ENCODE data around the gene HACD4. TPM values are rescaled to one million over a fixed set of nuclear protein-coding genes. Genes with fewer than 3 reads are reported as not detected.

Gene HACD4
- total and polyA plus RNA-seq, 9 of the 15 experiments (the other 6 are each of a cell fraction or from before 2014, with no cell fraction given) = 0.02 TPM; not detected in 8

- TF ChIP-seq PRDM10 (IDR thresholded peaks at IDR 0.05; ENCODE audit: partially characterized antibody) (no peak), L3MBTL2 (IDR thresholded peaks at IDR 0.05) (no peak), ZNF696 (CRISPR knock-in tag; conservative IDR thresholded peaks at IDR 0.05) (no peak), RBBP5 (IDR thresholded peaks at IDR 0.05; ENCODE audit: borderline replicate concordance, insufficient read depth, low read length, poor library complexity, severe bottlenecking) (no peak)
These were observed 15.4 kb downstream of the HACD4 start (continued) for GRCh38 chr9:21015995-21016394.

- Histone ChIP-seq H3K9ac (ENCODE audit: insufficient read depth in 1 of 2, low read depth in 2 of 2, low read length in 2 of 2) (no peak overlapping the region), H3K9me3 (replicated peaks; ENCODE audit: control insufficient read depth, insufficient read depth, low read depth, low read length) (no peaks in the 10 kb centered on the region), H3K27ac (ENCODE audit: extremely low read depth, low read depth, low read length) (no peak overlapping the region), H3K4me3 (no peak overlapping the region), H3K9me1 (ENCODE audit: control insufficient read depth, insufficient read depth, low read length) (no peaks in the 10 kb centered on the region), H3K36me3 (ENCODE audit: control insufficient read depth, insufficient read depth, low read length) (no peaks in the 10 kb centered on the region), H2AFZ (ENCODE audit: low read depth, low read length) (no peak overlapping the region), H3K27me3 (ENCODE audit: control insufficient read depth in 2 of 2, insufficient read depth in 2 of 2, low read length in 2 of 2) (no peaks in the 10 kb centered on the region), H3K79me2 (ENCODE audit: control insufficient read depth, insufficient read depth, low read length) (no peaks in the 10 kb centered on the region), H3K4me1 (replicated peaks in 1 of 2; ENCODE audit: control insufficient read depth in 2 of 2, insufficient read depth in 2 of 2, low read length in 2 of 2) (no peaks in the 10 kb centered on the region), H4K20me1 (replicated peaks; ENCODE audit: control insufficient read depth, insufficient read depth, low read length) (no peaks in the 10 kb centered on the region), H3K4me2 (ENCODE audit: insufficient read depth, low read length) (no peak overlapping the region)
- in situ Hi-C loops (cut with MboI) (no loop called here), intact Hi-C loops (cut with micrococcal nuclease) (no loop called here)
- ChIA-PET CTCF (ENCODE audit: low intra/inter-chr PET ratio) (no interaction called here), POLR2A (no interaction called here)
- FAIRE-seq (no peak), ATAC-seq (no peak), DNase-seq (ENCODE audit: extremely low read depth in 1 of 4, low spot score in 3 of 4) (no peak)
- WGBS (ENCODE audit: insufficient coverage, low coverage, missing lambda C conversion rate) = no CpG with 5 or more reads among the region's 5 CpGs
- BruUV-seq (replicated peaks) = no TSS peak
- no peak for TF ChIP-seq BRF2 (IDR thresholded peaks at IDR 0.05; ENCODE audit: borderline replicate concordance, insufficient read depth, insufficient read length)
- no peak for TF ChIP-seq ZBTB2 (IDR thresholded peaks at IDR 0.05)
- no peak for TF ChIP-seq ZNF121 (CRISPR knock-in tag; conservative IDR thresholded peaks at IDR 0.05)
- TF ChIP-seq CREB3 (tag; conservative IDR thresholded peaks at IDR 0.05; ENCODE audit: low read depth) = no peak
- TF ChIP-seq HNRNPK (IDR thresholded peaks at IDR 0.05; ENCODE audit: low read depth, low read length, poor library complexity, severe bottlenecking) = no peak
These were observed 16.2 kb downstream of the HACD4 start for GRCh38 chr9:21015129-21015815.
